ENCODE data around the gene ABRACL.

ABRACL gene

DNA sequence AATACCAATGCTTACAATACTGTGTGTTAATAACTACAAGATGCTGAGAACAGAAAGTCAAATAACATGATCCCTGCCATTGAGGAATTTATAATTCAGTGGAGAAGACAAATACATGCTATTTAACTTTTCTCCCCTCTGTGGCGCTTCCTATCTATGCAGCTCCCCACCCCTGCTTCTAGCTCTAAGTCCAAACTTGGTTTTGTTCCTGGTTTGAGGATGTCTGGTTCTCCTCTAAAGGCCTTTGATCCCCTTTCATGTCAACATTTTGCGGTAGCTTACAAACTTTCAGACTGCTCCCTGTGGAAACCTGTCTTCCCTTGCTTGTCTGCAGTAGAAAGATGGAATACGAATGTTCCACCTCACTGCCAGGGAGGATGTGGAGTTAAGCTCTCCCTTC lies 22.1 kb upstream of the ABRACL start:
- DNase-seq = no peak
- H2AFZ ChIP-seq (ENCODE audit: low read length) = no peak overlapping the region
- H3K9ac ChIP-seq (ENCODE audit: low read length) = no peak overlapping the region
- H3K27ac ChIP-seq (ENCODE audit: low read length) = no peak overlapping the region
- H3K9me2 ChIP-seq (replicated peaks; ENCODE audit: insufficient read depth, low read length) = no peaks in the 10 kb centered on the region
- H3K79me2 ChIP-seq (ENCODE audit: low read length) = no peaks in the 10 kb centered on the region
- H3K36me3 ChIP-seq (replicated peaks; ENCODE audit: insufficient read depth, low read length) = no peaks in the 10 kb centered on the region
- H4K20me1 ChIP-seq (ENCODE audit: insufficient read depth, low read length) = no peaks in the 10 kb centered on the region
- H3F3A ChIP-seq (ENCODE audit: insufficient read depth, low read length) = no peaks in the 10 kb centered on the region
- no peak for TF ChIP-seq EZH2 (optimal IDR thresholded peaks at IDR 0.05; ENCODE audit: low read depth, low read length)
- TF ChIP-seq, protein P1, sequence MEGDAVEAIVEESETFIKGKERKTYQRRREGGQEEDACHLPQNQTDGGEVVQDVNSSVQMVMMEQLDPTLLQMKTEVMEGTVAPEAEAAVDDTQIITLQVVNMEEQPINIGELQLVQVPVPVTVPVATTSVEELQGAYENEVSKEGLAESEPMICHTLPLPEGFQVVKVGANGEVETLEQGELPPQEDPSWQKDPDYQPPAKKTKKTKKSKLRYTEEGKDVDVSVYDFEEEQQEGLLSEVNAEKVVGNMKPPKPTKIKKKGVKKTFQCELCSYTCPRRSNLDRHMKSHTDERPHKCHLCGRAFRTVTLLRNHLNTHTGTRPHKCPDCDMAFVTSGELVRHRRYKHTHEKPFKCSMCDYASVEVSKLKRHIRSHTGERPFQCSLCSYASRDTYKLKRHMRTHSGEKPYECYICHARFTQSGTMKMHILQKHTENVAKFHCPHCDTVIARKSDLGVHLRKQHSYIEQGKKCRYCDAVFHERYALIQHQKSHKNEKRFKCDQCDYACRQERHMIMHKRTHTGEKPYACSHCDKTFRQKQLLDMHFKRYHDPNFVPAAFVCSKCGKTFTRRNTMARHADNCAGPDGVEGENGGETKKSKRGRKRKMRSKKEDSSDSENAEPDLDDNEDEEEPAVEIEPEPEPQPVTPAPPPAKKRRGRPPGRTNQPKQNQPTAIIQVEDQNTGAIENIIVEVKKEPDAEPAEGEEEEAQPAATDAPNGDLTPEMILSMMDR (IDR thresholded peaks at IDR 0.05; ENCODE audit: low read length) = no peak
- no peak for TF ChIP-seq EZH2phosphoT487 (IDR thresholded peaks at IDR 0.05; ENCODE audit: low read length)
- H3K27me3 ChIP-seq (replicated peaks; ENCODE audit: insufficient read depth, low read length) = no peaks in the 10 kb centered on the region
- H3K4me3 ChIP-seq (ENCODE audit: low read length) = no peak overlapping the region
- no peaks in the 10 kb centered on the region for H3K4me1 ChIP-seq (ENCODE audit: low read length)
- H3K9me3 ChIP-seq (replicated peaks; ENCODE audit: insufficient read depth, low read length) = no peaks in the 10 kb centered on the region
- no peak overlapping the region for H3K4me2 ChIP-seq (ENCODE audit: low read depth, low read length)

DNA sequence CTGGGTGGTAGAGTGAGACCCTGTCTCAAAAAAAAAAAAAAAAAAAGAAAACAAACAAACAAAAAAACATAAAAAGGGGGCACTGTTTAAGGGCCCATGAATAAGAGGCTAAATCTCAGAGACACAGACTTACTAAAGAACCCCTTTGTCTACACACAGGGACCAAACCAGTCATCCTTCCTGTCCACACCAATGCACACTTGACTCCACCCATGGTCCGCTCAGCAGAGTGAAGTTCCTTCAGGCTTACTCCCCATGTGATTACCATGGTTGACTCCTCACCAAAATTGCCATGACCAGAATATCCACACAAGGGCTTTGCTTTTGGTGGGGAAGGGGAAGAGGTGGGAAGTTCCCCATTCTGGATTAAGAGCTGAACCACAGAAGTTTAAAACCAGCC lies 21.1 kb upstream of the ABRACL start:
- no peaks in the 10 kb centered on the region for H3K4me1 ChIP-seq (ENCODE audit: low read length)
- H3K79me2 ChIP-seq (ENCODE audit: low read length) = no peaks in the 10 kb centered on the region
- H3K9me2 ChIP-seq (replicated peaks; ENCODE audit: insufficient read depth, low read length) = no peaks in the 10 kb centered on the region
- H3K27ac ChIP-seq (ENCODE audit: low read length) = no peak overlapping the region
- H2AFZ ChIP-seq (ENCODE audit: low read length) = no peak overlapping the region
- H3F3A ChIP-seq (ENCODE audit: insufficient read depth, low read length) = no peaks in the 10 kb centered on the region
- H3K27me3 ChIP-seq (replicated peaks; ENCODE audit: insufficient read depth, low read length) = no peaks in the 10 kb centered on the region
- DNase-seq = no peak
- TF ChIP-seq EZH2phosphoT487 (IDR thresholded peaks at IDR 0.05; ENCODE audit: low read length) (no peak), EZH2 (optimal IDR thresholded peaks at IDR 0.05; ENCODE audit: low read depth, low read length) (no peak)
- H4K20me1 ChIP-seq (ENCODE audit: insufficient read depth, low read length) = no peaks in the 10 kb centered on the region
- no peak overlapping the region for H3K4me2 ChIP-seq (ENCODE audit: low read depth, low read length)
- H3K9ac ChIP-seq (ENCODE audit: low read length) = no peak overlapping the region
- H3K4me3 ChIP-seq (ENCODE audit: low read length) = no peak overlapping the region
- no peaks in the 10 kb centered on the region for H3K36me3 ChIP-seq (replicated peaks; ENCODE audit: insufficient read depth, low read length)
- no peaks in the 10 kb centered on the region for H3K9me3 ChIP-seq (replicated peaks; ENCODE audit: insufficient read depth, low read length)

DNA sequence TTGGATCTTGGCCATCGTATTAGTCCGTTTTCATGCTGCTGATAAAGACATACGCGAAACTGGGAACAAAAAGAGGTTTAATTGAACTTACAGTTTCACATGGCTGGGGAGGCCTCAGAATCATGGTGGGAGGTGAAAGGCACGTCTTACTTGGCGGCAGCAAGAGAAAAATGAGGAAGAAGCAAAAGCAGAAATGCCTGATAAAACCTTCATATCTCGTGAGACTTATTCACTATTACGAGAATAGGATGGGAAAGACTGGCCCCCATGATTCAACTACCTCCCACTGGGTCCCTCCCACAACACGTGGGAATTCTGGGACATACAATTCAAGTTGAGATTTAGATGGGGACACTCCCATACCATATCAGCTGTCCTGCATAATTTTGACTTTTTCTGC lies 20.4 kb upstream of the ABRACL start:
- Histone ChIP-seq H3K27ac (ENCODE audit: low read length) (no peak overlapping the region), H3K9ac (ENCODE audit: low read length) (no peak overlapping the region), H3K36me3 (replicated peaks; ENCODE audit: insufficient read depth, low read length) (no peaks in the 10 kb centered on the region), H3K27me3 (replicated peaks; ENCODE audit: insufficient read depth, low read length) (no peaks in the 10 kb centered on the region), H4K20me1 (ENCODE audit: insufficient read depth, low read length) (no peaks in the 10 kb centered on the region), H3K79me2 (ENCODE audit: low read length) (no peaks in the 10 kb centered on the region), H3K9me3 (replicated peaks; ENCODE audit: insufficient read depth, low read length) (no peaks in the 10 kb centered on the region), H3F3A (ENCODE audit: insufficient read depth, low read length) (no peaks in the 10 kb centered on the region), H3K4me3 (ENCODE audit: low read length) (no peak overlapping the region), H3K9me2 (replicated peaks; ENCODE audit: insufficient read depth, low read length) (no peaks in the 10 kb centered on the region), H3K4me2 (ENCODE audit: low read depth, low read length) (no peak overlapping the region), H3K4me1 (ENCODE audit: low read length) (no peaks in the 10 kb centered on the region), H2AFZ (ENCODE audit: low read length) (no peak overlapping the region)
- TF ChIP-seq, protein P1 (IDR thresholded peaks at IDR 0.05; ENCODE audit: low read length) = no peak
- TF ChIP-seq EZH2 (optimal IDR thresholded peaks at IDR 0.05; ENCODE audit: low read depth, low read length) = no peak
- TF ChIP-seq EZH2phosphoT487 (IDR thresholded peaks at IDR 0.05; ENCODE audit: low read length) = no peak
- no peak for DNase-seq

DNA sequence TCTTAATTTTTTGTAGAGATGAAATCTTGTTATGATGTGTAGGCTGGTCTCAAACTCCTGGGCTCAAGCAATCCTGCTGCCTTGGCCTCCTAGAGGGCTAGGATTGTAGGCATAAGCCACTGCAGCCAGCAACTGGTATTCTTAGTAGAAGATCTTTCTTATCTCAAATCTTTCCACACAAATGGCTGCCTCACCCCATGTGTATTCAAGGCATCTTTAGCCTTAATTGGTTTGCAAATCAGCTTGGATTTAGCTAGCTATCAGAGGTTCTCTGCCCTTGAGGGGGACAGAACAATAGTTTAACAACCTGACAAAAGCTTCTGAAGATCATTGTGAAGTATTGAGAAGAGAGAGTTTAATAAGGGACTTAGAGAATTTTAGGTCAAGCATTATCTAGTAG lies 17.9 kb upstream of the ABRACL start:
- Histone ChIP-seq H3K27ac (ENCODE audit: low read length) (no peak overlapping the region), H2AFZ (ENCODE audit: low read length) (no peak overlapping the region)

More for the DNA sequence above, 17.9 kb upstream of the ABRACL start:
- no peak for DNase-seq
- Histone ChIP-seq H3K4me2 (ENCODE audit: low read depth, low read length) (no peak overlapping the region), H3K4me3 (ENCODE audit: low read length) (no peak overlapping the region), H3K36me3 (replicated peaks; ENCODE audit: insufficient read depth, low read length) (no peaks in the 10 kb centered on the region), H3K79me2 (ENCODE audit: low read length) (no peaks in the 10 kb centered on the region), H3K9ac (ENCODE audit: low read length) (no peak overlapping the region), H3K4me1 (ENCODE audit: low read length) (no peaks in the 10 kb centered on the region), H4K20me1 (ENCODE audit: insufficient read depth, low read length) (no peaks in the 10 kb centered on the region), H3F3A (ENCODE audit: insufficient read depth, low read length) (no peaks in the 10 kb centered on the region), H3K9me2 (replicated peaks; ENCODE audit: insufficient read depth, low read length) (no peaks in the 10 kb centered on the region), H3K9me3 (replicated peaks; ENCODE audit: insufficient read depth, low read length) (no peaks in the 10 kb centered on the region), H3K27me3 (replicated peaks; ENCODE audit: insufficient read depth, low read length) (no peaks in the 10 kb centered on the region)
- no peak for TF ChIP-seq EZH2phosphoT487 (IDR thresholded peaks at IDR 0.05; ENCODE audit: low read length)
- TF ChIP-seq, protein P1 (IDR thresholded peaks at IDR 0.05; ENCODE audit: low read length) = no peak
- no peak for TF ChIP-seq EZH2 (optimal IDR thresholded peaks at IDR 0.05; ENCODE audit: low read depth, low read length)
